ENCODE results near the gene LRRC10B. TPM values are rescaled to one million over a fixed set of nuclear protein-coding genes. Genes with fewer than 3 reads are reported as not detected.

Gene LRRC10B
- total and polyA plus RNA-seq, 3 donors from 2014 or later, result 4.8 to 6.4 (median 5.5) TPM

DNA sequence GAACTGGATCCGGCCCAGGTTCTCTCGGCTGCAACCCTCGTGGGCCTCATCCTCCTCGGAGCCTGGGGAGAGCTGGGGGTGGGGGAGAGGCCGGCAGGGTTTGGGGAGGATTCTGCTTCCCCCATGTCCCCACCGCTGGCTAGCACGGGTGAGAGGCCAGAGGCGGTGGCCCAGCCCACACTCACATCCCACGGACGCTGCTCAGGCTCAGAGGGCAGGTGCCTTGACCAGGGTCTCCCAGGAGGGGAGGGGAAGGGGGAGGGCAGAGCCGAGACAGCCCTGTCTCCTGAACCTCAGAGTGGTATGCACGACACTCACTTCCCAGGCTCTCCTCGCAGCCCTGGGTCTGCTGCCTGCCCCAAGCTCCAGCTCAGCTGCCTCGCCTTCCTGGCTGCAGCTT is 19.6 kb downstream of the LRRC10B start:
- TF ChIP-seq CTCF (IDR thresholded peaks at IDR 0.05) (no peak), POLR2A (IDR thresholded peaks at IDR 0.05) (no peak)

GRCh38 chr11:61529537-61530225 is 21.1 kb downstream of the LRRC10B start:
- H3K27me3 ChIP-seq, result no peaks in the 10 kb centered on the region
- intact Hi-C loops (cut with DNase I; ENCODE audit: low total_unique reads), result no loop called here
- no peaks in the 10 kb centered on the region for H3K36me3 ChIP-seq (ENCODE audit: low read depth, missing control alignments)

More for the DNA sequence above, 19.6 kb downstream of the LRRC10B start:
- intact Hi-C loops (cut with DNase I; ENCODE audit: low total_unique reads), result no loop called here
- Histone ChIP-seq H3K27ac (no peak overlapping the region), H3K4me3 (no peak overlapping the region), H3K36me3 (ENCODE audit: low read depth, missing control alignments) (no peaks in the 10 kb centered on the region), H3K27me3 (no peaks in the 10 kb centered on the region), H3K9me3 (no peaks in the 10 kb centered on the region), H3K4me1 (peaks cover 5% of the 10 kb centered on the region)
- 73 to 80% methylated on average over 7 to 14 of the region's 14 CpGs for WGBS, 2 donors
- DNase-seq, result no peak

GRCh38 chr11:61531044-61531443 is 22.5 kb downstream of the LRRC10B start:
- no peak overlapping the region for H3K4me3 ChIP-seq
- TF ChIP-seq CTCF (IDR thresholded peaks at IDR 0.05) (no peak), POLR2A (IDR thresholded peaks at IDR 0.05) (no peak)
- no peaks in the 10 kb centered on the region for H3K9me3 ChIP-seq
- no peak overlapping the region for H3K27ac ChIP-seq
- intact Hi-C loops (cut with DNase I; ENCODE audit: low total_unique reads), result no loop called here
- 70 to 80% methylated on average over 3 of the region's 3 CpGs for WGBS, 2 donors
- H3K27me3 ChIP-seq, result no peaks in the 10 kb centered on the region
- H3K36me3 ChIP-seq (ENCODE audit: low read depth, missing control alignments), result no peaks in the 10 kb centered on the region
- peaks cover 16% of the 10 kb centered on the region for H3K4me1 ChIP-seq
- DNase-seq, result no peak

More at GRCh38 chr11:61529537-61530225, 21.1 kb downstream of the LRRC10B start:
- Histone ChIP-seq H3K4me1 (peaks cover 5% of the 10 kb centered on the region), H3K4me3 (no peak overlapping the region), H3K27ac (no peak overlapping the region), H3K9me3 (no peaks in the 10 kb centered on the region)
- no peak for TF ChIP-seq CTCF (IDR thresholded peaks at IDR 0.05)
- TF ChIP-seq POLR2A (IDR thresholded peaks at IDR 0.05), result no peak
- 70 to 75% methylated on average over 13 to 21 of the region's 21 CpGs for WGBS, 2 donors
- DNase-seq, result peak; percentile 54

- peaks cover 19% of the 10 kb centered on the region for H3K4me1 ChIP-seq
- H3K27ac ChIP-seq, result no peak overlapping the region
- no peaks in the 10 kb centered on the region for H3K9me3 ChIP-seq
- DNase-seq, result peak; percentile 43
- no peaks in the 10 kb centered on the region for H3K36me3 ChIP-seq (ENCODE audit: low read depth, missing control alignments)
- no peak overlapping the region for H3K4me3 ChIP-seq
- 91 to 92% methylated on average over 8 to 10 of the region's 10 CpGs for WGBS, 2 donors
- intact Hi-C loops (cut with DNase I; ENCODE audit: low total_unique reads), result no loop called here
- H3K27me3 ChIP-seq, result no peaks in the 10 kb centered on the region
- TF ChIP-seq CTCF (IDR thresholded peaks at IDR 0.05) (peak in 2 of 3 experiments; percentile 45 to 75), POLR2A (IDR thresholded peaks at IDR 0.05) (no peak)
Measured at GRCh38 chr11:61532134-61533038, 23.8 kb downstream of the LRRC10B start.
